Gastroesophageal sphincter (tissue), 3 donors: Measurements from ENCODE around the gene TMEM154.

Experiments used
- CTCF ChIP-seq, 4 experiments: fragments of 200-600 bp in 2 of 4; fragments of 450-650 bp in 2 of 4; sonication (generic) in 1 of 4; IDR thresholded peaks; one replicate each; pipeline ENCODE4 v1.5.1; 2017 to 2019; ENCODE audit warnings: antibody characterized with exemption in 4 of 4, mild to moderate bottlenecking in 2 of 4, moderate library complexity in 2 of 4
- POLR2A ChIP-seq, 2 donors: fragments of 450-650 bp; IDR thresholded peaks; one replicate each; pipeline ENCODE4 v1.6.1; 2017; ENCODE audit warnings: antibody characterized with exemption in 2 of 2, mild to moderate bottlenecking in 2 of 2, moderate library complexity in 1 of 2

GRCh38 chr4:152626790-152627189 is 53.0 kb downstream of the TMEM154 start:
- TF ChIP-seq CTCF (IDR thresholded peaks at IDR 0.05) (no peak), POLR2A (IDR thresholded peaks at IDR 0.05) (no peak)
